Glomerular endothelial cell (primary cell): ENCODE data around the gene ARSI. TPM values are rescaled to one million over a fixed set of nuclear protein-coding genes. Genes with fewer than 3 reads are reported as not detected.

Experiments
- DNase-seq: peaks from one replicate; pipeline ENCODE4 v3.0.0-alpha.2; 2011; ENCODE audit warnings: low read depth, low spot score; ENCODE audit errors: extremely low read depth
- total RNA-seq: library from RNA; depleted of rRNA; stranded (reverse); fragments of >200 nt; gene quantifications from 2 replicates; pipeline ENCODE4 v1.2.3, GENCODE V29; 2015

ARSI gene
- total RNA-seq, 1 donor from 2014 or later: 5.3 TPM

DNA sequence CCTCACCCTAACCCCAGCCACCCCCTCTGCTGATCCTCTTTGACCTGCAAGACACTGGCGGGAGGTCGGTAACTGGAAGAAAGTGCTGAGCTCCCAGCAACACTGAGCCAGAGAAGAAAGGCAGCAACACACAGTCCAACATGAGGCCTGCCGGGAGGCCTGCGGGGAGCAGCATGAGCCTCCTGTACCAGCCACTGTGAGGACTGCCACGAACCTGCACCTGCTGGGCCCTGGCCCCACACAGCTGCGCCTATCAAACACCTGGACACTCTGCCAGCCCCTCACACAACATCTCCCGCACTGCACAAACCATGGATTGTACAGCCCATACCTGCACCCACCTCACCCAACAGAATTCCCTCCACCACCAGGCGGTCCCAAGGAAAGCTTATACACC, 31.4 kb downstream of the ARSI start:
- DNase-seq: no peak

DNA sequence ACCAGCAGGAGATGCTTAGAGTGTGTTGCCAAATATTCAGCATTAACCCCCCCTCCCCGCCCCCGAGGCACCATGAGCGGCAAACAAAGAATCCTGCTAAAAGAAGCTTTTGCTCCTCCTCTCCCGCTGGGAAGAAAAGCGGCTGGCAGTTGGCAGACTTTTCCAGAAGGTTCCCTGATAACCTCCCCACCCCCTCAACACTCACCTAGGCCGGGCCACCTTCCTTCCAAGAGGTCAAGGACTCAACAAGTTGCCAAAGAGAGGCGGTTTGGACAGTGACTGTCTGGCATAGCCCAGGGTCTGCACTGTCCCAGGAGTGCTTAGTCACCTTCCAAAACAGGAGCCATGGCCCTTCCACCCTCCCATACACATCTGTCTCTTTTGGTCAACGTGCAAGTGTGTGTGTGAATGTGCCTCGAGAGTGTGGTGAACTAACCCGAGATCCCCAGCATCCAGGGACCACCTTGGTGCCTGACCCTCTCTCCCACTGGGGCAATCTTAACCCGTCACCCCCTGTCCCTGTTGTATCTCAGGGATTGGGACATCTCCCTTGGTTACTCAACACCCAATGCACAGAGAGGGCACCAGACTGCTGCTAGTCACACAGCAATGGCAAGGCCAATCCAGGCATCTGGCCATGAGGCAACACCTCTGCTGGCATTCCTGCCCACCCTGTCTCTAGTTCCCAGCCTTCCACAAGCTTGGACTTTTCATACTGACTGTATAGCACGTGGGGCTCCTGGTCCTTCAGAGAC, 32.0 kb downstream of the ARSI start:
- no peak for DNase-seq

GRCh38 chr5:150266871-150267291, 35.8 kb downstream of the ARSI start:
- DNase-seq: no peak

DNA sequence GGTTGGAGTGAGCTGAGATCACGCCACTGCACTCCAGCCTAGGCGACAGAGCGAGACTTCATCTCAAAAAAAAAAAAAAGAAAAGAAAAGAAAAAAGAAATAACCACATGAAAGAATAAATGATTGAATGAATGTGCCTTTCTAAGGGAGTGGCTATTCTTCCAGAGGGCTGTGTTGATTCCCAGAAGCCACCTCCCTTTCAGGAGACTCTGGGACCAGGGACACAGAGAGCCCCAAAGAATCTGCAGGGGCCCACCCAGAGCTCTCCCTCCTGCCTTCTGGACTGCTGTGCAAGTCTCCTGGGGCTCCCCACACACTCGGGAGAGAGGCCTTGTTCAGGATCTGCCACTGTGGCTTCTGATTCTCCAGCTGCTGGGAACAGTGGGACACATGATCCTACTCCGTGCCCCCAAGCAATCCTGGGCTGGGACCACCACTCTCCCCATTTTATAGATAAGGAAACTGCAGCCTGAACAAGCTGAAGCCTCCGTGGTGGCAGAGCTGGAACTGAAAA, 36.8 kb downstream of the ARSI start:
- no peak for DNase-seq

DNA sequence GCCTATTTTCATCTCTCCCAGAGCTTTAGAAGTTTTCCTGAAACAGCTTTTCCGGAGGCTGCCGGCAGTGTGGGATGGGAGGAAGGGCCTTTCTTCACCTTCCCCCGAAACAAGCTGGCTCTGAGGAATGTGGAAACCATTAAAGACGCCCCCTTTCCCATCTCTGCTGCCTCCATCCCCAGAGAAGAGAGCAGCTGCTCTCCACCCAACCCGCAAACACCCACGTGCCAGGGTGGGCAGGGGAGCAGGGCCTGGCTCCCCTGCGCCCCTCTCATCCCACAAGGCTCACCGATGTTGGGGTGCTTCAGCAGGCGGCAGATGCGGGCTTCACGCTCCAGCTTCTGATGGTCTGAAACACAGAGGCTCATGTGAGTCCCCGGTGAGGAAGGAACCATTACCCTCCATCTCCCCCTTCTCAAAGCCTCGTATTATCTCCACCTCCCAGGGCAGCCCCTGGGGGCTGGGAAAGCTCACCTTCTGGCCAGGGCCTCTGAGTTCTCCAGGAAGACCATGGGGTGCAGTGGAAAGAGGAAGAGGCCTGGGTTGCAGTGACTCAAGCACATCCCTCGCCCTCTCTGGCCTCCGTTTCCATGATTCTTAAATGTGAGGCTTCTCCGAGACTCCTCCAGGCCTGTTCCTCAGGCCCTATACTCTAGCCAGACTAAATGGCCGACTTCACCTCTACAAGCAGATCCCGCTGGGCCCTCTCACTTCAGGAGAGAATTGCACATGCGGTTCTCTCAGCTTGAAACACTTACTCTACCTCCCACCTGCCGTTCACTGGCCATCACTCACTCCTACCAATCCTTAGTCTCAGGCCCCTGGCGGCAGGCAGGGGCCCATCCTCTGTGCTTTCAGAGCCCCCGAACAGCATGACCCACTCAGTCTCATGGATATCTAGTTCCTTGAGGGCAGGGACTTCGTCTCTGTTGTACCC, 37.8 kb downstream of the ARSI start:
- DNase-seq: no peak

DNA sequence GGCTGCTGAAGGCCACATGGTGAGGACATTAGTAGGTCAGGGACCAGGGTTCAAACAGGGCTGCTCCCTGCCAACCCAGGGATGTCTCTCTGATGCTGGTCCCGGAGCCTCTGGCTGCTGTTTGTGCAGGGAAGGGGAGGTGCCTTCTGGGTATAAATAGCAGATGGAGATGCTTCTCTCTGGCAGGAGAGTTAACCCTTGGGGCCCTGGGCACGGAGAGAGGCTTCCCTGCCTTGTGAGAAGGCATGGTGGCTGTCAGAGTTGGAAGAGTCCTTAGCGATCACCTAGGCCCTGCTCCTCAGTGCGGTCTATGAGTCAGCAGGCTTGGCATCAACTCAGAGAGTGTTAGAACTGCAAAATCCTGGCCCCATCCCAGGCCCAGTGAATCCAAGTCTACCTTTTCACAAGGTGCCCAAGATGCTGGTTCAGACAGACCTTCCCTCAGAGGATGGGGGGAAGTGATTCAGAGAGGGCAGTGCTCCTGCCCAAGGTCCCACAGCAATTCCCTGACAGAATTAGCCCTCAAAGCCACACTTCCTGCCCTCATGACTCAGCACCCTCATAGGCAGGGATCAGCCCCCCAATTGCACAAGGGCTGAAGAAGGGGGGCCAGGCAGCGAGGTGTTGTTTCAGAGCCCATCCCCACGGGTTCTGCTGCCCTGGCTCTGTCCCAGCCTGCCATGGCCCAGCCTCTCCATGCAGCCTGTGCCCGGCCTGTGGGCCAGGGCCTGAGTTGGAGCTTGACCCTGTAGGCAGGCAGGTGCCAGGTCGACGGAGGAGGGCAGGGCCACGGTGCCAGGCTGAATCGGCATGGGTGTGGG, 38.7 kb downstream of the ARSI start:
- no peak for DNase-seq

DNA sequence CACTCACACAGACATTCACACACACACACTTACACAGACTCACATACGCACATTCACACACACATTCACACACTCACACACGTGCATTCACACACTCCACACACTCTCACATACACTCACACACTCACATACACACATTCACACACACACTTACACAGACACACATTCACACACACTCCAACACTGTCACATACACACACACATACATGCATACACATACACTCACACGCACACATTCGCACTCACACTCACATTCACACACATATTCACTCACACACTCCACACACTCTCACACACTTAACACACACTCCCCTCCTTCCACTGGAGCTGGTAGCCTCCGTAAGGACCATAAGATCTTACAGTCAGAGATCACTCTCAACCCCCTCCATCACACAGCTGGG, 39.3 kb downstream of the ARSI start:
- DNase-seq: no peak

GRCh38 chr5:150262502-150262901, 40.2 kb downstream of the ARSI start:
- no peak for DNase-seq

DNA sequence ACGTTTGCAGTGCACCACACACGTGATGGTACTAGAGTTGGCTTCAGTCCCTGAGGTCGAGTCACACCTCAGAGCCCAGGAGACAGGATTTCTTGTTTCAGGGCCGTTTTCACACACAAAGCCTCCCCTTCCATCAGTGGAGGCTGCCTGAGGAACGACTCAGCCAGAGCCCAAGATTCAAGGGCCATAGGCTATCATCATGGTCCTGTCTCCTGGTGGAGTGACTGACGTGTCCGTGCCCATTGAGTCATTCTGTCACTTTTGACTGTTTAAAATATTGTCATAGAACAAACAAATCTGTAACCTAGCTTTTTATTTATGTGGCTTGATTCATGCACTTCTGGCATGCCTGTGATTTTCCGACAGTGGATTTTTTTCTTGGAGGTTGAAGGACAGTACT, 41.5 kb downstream of the ARSI start:
- DNase-seq: no peak

GRCh38 chr5:150258130-150258529, 44.6 kb downstream of the ARSI start:
- DNase-seq: no peak

DNA sequence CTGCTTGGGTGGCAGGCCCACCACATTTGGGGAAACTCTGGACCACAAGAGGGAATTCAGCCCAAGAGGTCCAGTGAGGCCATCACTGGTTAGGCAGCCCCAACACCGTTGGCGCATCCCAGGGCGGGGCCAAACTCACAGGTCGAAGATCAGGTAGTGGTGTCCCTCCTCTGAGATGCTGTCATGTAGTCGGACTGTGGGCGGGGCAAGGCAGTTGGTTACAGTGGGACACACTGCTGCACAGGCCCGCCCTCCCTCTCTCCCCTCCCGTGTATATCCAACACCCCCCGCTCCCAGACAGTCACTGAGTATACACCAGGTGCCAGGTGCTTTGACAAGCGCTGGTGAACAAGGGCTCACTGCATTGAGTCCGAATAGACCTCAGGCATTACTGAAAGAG, 45.3 kb downstream of the ARSI start:
- no peak for DNase-seq

DNA sequence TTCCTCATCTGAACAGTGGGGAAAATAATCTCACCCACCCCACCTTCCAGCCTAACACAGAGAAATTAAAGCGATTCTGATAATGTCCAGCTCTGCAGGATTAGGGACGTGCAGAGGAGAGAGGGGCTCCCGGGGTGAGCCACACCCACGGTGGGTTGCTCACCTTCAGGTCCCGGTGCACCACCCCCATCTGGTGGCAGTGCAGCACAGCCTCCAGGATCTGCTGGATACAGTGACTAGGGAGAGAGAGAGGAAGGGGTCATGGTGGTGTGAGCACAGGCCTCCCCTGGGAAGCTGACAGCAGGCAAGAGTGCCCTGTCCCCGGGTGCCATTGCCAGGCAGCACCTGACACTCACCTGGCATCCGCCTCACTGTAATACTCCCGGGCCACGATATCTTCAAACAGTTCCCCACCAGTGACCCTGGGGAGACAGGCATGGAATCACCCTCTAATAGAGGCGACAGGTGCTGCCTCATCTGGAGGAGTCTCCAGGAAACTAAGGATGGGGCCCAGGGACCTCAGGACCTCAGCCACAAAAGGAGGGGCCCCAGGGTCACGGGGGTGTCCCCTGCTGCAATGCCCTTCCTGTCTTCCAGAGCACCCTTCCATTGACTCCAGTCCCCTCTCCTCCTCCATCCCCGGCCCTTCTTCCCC, 46.2 kb downstream of the ARSI start:
- no peak for DNase-seq

- peak; percentile 22 for DNase-seq
Observed at GRCh38 chr5:150255659-150256409, 46.9 kb downstream of the ARSI start.

- no peak for DNase-seq
Observed at GRCh38 chr5:150254774-150255173, 47.9 kb downstream of the ARSI start.

GRCh38 chr5:150254363-150254762, 48.3 kb downstream of the ARSI start:
- no peak for DNase-seq

- DNase-seq: no peak
Observed at GRCh38 chr5:150253416-150254208, 49.1 kb downstream of the ARSI start.

DNA sequence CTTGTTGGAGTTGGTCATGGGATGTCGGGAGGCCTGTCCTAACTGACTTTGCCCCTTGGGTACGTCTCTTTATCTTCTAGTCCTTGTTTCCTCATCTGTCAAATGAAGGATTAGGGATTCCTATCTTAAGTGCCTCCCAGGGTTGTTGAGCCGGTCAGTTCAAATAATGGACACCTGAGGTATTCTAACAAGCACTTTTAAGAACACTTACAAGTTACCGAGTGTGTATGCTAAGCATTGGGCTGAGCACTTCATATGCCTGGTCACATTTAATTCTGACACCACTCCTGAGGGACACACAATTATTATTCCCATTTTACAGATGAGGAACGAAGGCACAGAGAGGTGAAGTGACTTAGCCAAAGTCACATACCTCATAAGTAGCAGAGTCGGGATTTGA, 50.2 kb downstream of the ARSI start:
- DNase-seq: no peak

GRCh38 chr5:150251504-150251903, 51.2 kb downstream of the ARSI start:
- DNase-seq: no peak

- no peak for DNase-seq
Observed at GRCh38 chr5:150249744-150250143, 53.0 kb downstream of the ARSI start.
